Measurements from ENCODE around the gene C17orf67.

C17orf67 gene

DNA sequence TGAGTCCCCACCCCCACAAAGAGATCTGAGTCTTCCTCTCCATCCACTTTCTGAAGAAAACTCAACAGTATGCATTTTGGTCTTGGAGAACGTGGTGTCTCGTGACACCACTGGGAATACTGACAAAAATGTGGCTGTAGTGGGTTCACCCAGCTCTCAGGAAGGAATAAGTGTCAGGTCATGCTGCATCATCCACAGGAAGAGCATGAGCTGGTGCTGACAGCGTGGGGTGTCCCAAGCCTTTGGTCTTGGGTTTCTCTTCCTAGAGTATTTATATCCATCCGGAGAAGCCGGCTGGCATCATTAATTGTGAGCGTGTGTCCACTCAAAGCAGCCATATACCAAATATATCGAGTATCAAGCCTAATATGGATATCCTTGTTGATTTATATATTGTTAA is 55.9 kb downstream of the C17orf67 start:
- H3K4me3 ChIP-seq (ENCODE audit: low read depth, low read length): no peak overlapping the region
- TF ChIP-seq, protein P1, sequence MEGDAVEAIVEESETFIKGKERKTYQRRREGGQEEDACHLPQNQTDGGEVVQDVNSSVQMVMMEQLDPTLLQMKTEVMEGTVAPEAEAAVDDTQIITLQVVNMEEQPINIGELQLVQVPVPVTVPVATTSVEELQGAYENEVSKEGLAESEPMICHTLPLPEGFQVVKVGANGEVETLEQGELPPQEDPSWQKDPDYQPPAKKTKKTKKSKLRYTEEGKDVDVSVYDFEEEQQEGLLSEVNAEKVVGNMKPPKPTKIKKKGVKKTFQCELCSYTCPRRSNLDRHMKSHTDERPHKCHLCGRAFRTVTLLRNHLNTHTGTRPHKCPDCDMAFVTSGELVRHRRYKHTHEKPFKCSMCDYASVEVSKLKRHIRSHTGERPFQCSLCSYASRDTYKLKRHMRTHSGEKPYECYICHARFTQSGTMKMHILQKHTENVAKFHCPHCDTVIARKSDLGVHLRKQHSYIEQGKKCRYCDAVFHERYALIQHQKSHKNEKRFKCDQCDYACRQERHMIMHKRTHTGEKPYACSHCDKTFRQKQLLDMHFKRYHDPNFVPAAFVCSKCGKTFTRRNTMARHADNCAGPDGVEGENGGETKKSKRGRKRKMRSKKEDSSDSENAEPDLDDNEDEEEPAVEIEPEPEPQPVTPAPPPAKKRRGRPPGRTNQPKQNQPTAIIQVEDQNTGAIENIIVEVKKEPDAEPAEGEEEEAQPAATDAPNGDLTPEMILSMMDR (IDR thresholded peaks at IDR 0.05; ENCODE audit: low read depth, low read length, missing control alignments): no peak
- DNase-seq (ENCODE audit: low read depth): no peak
- in situ Hi-C loops (cut with HindIII; ENCODE audit: low sequenced_read_pairs): no loop called here

DNA sequence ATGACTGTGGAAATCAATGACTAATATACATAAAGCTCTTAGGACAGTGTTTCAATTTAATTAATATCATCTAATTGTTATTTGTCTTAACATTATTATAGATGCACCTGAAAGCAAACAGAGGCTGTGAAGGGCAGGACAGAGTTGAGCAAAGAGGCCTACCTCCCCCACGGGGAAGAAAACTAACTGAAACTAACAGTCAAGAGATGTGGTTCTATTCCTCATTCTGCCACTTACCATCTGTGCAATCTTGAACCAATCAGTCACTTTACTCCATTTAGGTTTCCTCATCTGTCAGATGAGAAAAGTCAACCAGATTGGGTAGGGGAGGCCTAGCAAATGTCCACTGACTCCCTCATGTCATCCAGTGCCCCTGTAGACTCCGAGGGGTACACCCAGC is 59.1 kb downstream of the C17orf67 start:
- H3K4me3 ChIP-seq (ENCODE audit: low read depth, low read length): no peak overlapping the region
- TF ChIP-seq, protein P1 (IDR thresholded peaks at IDR 0.05; ENCODE audit: low read depth, low read length, missing control alignments): no peak
- no peak for DNase-seq (ENCODE audit: low read depth)
- in situ Hi-C loops (cut with HindIII; ENCODE audit: low sequenced_read_pairs): loop anchor here (25.0 kb wide), 1 partner anchor 912 kb away; no protein-coding TSS in a partner anchor

DNA sequence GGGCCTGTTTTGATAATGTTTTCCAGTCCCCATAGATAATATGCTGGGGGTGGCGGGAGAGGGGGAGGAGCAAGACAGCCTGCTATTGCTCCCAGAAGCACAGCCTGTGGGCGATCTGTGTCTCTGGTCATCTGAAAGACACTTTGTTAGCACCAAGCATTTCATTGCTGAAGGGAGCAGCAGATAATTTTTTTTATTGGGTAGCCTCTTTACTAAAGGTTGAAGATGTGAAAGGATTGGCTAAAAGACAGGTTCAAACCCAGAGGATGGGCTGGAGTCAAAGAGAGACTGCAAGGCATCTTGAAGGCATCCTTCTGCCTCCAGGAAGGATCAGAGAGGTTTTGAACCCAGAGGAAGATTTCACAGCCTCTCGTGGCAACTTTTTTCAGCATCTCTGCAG is 60.6 kb downstream of the C17orf67 start:
- DNase-seq (ENCODE audit: low read depth): no peak
- in situ Hi-C loops (cut with HindIII; ENCODE audit: low sequenced_read_pairs): loop anchor here (25.0 kb wide), 1 partner anchor 911 kb away; no protein-coding TSS in a partner anchor
- TF ChIP-seq, protein P1 (IDR thresholded peaks at IDR 0.05; ENCODE audit: low read depth, low read length, missing control alignments): no peak
- H3K4me3 ChIP-seq (ENCODE audit: low read depth, low read length): no peak overlapping the region

DNA sequence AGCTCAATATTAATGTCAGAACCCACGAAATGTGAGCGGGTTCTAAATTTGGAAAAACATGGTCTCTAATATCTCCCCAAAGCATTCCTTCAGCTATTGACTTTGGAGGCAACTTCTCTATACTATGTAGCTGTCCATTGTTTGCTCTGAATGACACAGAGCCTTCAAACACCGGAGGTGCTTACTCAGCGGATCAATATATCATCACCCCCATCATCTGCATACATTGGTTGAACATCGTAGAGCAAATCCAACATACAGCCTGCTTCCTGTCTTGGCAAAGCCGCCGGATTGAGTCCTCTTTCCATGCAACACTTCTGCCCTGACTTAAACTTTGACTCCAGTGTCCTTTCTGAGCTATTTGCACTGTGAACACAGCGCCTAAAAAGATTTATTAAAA is 61.3 kb downstream of the C17orf67 start:
- in situ Hi-C loops (cut with HindIII; ENCODE audit: low sequenced_read_pairs): loop anchor here (25.0 kb wide), 1 partner anchor 910 kb away; no protein-coding TSS in a partner anchor
- H3K4me3 ChIP-seq (ENCODE audit: low read depth, low read length): no peak overlapping the region
- DNase-seq (ENCODE audit: low read depth): no peak
- TF ChIP-seq, protein P1 (IDR thresholded peaks at IDR 0.05; ENCODE audit: low read depth, low read length, missing control alignments): no peak

DNA sequence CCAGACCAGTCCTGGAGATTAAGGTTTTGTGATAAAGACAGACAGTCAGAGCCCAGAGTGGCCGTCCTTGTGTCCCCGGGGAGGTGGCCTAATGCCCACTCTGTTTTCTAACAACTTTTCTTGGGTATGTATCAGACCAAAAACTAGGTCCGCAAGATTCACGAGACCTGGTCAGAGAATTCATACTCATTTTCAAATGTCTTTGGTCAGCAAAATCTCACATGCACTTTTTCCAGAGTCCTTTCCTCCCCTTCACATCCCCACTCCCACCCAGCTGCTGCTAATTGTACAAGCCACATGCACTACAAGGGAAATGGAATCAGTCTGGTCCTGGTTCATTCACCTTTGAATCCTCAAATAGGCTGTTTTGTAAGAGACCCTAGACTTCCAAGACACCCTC is 61.7 kb downstream of the C17orf67 start:
- DNase-seq (ENCODE audit: low read depth): no peak
- TF ChIP-seq, protein P1 (IDR thresholded peaks at IDR 0.05; ENCODE audit: low read depth, low read length, missing control alignments): no peak
- no peak overlapping the region for H3K4me3 ChIP-seq (ENCODE audit: low read depth, low read length)
- in situ Hi-C loops (cut with HindIII; ENCODE audit: low sequenced_read_pairs): loop anchor here (25.0 kb wide), 1 partner anchor 910 kb away; no protein-coding TSS in a partner anchor

DNA sequence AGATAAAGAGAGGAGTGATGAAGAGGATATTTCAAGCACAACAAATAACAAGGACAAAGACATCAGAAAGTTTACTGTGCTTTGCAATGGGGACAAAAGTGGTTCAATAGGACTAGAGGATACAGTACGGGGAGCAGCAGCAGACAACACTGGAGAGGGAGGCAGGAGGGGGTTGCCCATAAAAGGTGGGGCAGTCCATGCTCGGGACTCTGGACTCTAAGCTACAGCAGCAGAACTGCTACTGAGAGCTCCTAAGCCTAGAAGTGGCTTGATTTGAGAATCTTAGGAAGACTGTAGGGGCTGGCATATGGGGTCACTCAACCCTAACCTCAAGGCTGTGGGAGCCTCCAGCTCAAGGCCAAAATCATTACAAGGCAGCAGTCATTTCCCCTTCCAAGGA is 62.2 kb downstream of the C17orf67 start:
- no peak overlapping the region for H3K4me3 ChIP-seq (ENCODE audit: low read depth, low read length)
- in situ Hi-C loops (cut with HindIII; ENCODE audit: low sequenced_read_pairs): loop anchor here (25.0 kb wide), 1 partner anchor 909 kb away; no protein-coding TSS in a partner anchor
- DNase-seq (ENCODE audit: low read depth): no peak
- TF ChIP-seq, protein P1 (IDR thresholded peaks at IDR 0.05; ENCODE audit: low read depth, low read length, missing control alignments): no peak
